DND-41 (cell line): ENCODE data around the gene TTC33.

Experiments used
- ATAC-seq: fragments of 200-7000 bp; cut with Tn5 transposase; 3 replicates; pipeline ENCODE4 v1.9.1; 2021; ENCODE audit warnings: low read depth; ENCODE audit not compliant: insufficient read depth
- DNase-seq: peaks from one replicate; pipeline ENCODE4 v3.0.0-alpha.2; 2020
- H2AFZ ChIP-seq: 2 replicates; pipeline ENCODE4 v1.6.0; 2012; ENCODE audit warnings: low read depth, low read length
- H3K27ac ChIP-seq: 2 replicates; pipeline ENCODE4 v1.5.1; 2012; ENCODE audit warnings: low read length, inconsistent platforms
- H3K27me3 ChIP-seq: fragments of 200-600 bp; sonication (generic); 2 replicates; pipeline ENCODE4 v1.6.0; 2012; ENCODE audit warnings: low read length, mild to moderate bottlenecking, inconsistent platforms; ENCODE audit not compliant: insufficient read depth, poor library complexity
- H3K36me3 ChIP-seq: 2 replicates; pipeline ENCODE4 v1.5.1; 2012; ENCODE audit warnings: low read length, inconsistent platforms; ENCODE audit not compliant: insufficient read depth
- H3K4me1 ChIP-seq: 2 replicates; pipeline ENCODE4 v1.5.1; 2012; ENCODE audit warnings: mild to moderate bottlenecking, low read length; ENCODE audit not compliant: insufficient read depth
- H3K4me2 ChIP-seq: 2 replicates; pipeline ENCODE4 v1.6.0; 2012; ENCODE audit warnings: mild to moderate bottlenecking, moderate library complexity, low read length, inconsistent platforms; ENCODE audit not compliant: insufficient read depth
- H3K4me3 ChIP-seq, 2 experiments: fragments of 200-600 bp in 1 of 2; shearing (Covaris generic) in 1 of 2; 2 replicates each; pipeline ENCODE4 v1.5.1; 2012 to 2016; ENCODE audit warnings: inconsistent platforms in 2 of 2, low read length in 2 of 2, mild to moderate bottlenecking in 2 of 2, low read depth in 1 of 2, moderate library complexity in 1 of 2
- H3K79me2 ChIP-seq: 2 replicates; pipeline ENCODE4 v1.6.0; 2012; ENCODE audit warnings: low read length, inconsistent platforms; ENCODE audit not compliant: insufficient read depth
- H3K9ac ChIP-seq: 2 replicates; pipeline ENCODE4 v1.6.0; 2012; ENCODE audit warnings: low read depth, mild to moderate bottlenecking, inconsistent platforms, low read length, moderate library complexity
- H3K9me3 ChIP-seq: 2 replicates; pipeline ENCODE4 v1.5.1; 2012; ENCODE audit warnings: low read length, moderate library complexity, mild to moderate bottlenecking, inconsistent platforms; ENCODE audit not compliant: insufficient read depth, severe bottlenecking
- H4K20me1 ChIP-seq: 2 replicates; pipeline ENCODE4 v1.6.0; 2012; ENCODE audit warnings: low read length; ENCODE audit not compliant: insufficient read depth
- EZH2 ChIP-seq: IDR thresholded peaks from 3 replicates; pipeline ENCODE4 v1.6.1; 2012; ENCODE audit warnings: borderline replicate concordance, low read depth, mild to moderate bottlenecking, moderate library complexity, low read length, inconsistent platforms; ENCODE audit not compliant: severe bottlenecking
- TF ChIP-seq, protein P1 (sequence below): IDR thresholded peaks from 2 replicates; pipeline ENCODE4 v1.5.1; 2012; ENCODE audit warnings: borderline replicate concordance, low read length, moderate library complexity, mild to moderate bottlenecking; ENCODE audit not compliant: poor library complexity, severe bottlenecking; ENCODE audit errors: extremely low read depth

Gene TTC33

DNA sequence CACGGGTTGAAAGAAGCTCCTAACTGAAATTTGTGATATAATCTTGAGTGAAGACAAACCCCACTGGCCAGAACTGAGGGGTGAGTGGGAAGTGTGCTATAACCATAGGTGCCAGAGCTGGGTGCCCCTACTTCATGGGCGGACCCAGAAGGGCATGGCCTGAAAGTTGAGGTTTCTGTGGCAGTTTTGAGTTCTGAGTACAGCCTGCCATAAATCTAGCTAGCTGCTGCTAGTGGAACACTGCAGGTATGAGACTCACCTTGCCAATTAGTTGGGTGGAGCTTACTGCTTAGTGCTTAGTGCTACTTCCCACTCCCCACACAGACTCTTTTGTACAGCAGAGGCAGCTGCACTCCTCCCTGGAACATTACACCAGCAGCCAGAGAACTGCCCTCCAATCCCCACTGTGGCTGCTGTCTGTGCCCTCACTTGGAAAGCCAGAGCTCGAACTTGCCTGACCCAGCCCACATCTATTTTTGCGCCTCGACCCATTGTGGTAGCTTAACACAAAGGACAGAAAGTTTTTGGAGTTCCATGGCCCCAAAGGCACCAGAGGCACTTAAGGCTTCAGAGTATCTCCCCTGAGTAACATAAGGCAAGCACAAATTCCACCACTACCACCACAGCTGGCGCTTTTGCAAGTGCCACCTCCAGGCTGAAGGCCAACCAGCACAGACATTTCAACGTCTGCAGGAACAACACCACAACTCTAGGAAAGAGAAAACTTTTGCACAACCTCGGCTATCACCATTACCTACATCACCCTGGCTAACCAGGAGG, 103.1 kb downstream of the TTC33 start:
- H3K27me3 ChIP-seq, result no peaks in the 10 kb centered on the region
- H3K36me3 ChIP-seq, result no peaks in the 10 kb centered on the region
- peak; percentile 71 for DNase-seq
- peaks cover 50% of the 10 kb centered on the region for H3K79me2 ChIP-seq
- peak overlapping the region; percentile 86 for H3K27ac ChIP-seq
- H2AFZ ChIP-seq, result peak overlapping the region; percentile 40; the same call in 1 of the 2 replicates
- TF ChIP-seq, protein P1, sequence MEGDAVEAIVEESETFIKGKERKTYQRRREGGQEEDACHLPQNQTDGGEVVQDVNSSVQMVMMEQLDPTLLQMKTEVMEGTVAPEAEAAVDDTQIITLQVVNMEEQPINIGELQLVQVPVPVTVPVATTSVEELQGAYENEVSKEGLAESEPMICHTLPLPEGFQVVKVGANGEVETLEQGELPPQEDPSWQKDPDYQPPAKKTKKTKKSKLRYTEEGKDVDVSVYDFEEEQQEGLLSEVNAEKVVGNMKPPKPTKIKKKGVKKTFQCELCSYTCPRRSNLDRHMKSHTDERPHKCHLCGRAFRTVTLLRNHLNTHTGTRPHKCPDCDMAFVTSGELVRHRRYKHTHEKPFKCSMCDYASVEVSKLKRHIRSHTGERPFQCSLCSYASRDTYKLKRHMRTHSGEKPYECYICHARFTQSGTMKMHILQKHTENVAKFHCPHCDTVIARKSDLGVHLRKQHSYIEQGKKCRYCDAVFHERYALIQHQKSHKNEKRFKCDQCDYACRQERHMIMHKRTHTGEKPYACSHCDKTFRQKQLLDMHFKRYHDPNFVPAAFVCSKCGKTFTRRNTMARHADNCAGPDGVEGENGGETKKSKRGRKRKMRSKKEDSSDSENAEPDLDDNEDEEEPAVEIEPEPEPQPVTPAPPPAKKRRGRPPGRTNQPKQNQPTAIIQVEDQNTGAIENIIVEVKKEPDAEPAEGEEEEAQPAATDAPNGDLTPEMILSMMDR, result peak; percentile 54
- TF ChIP-seq EZH2, result no peak
- H3K4me3 ChIP-seq, result peak overlapping the region in 1 of 2 experiments; percentile 52; a peak in 2 of 4 replicates
- H3K4me1 ChIP-seq, result peaks cover 76% of the 10 kb centered on the region
- H3K4me2 ChIP-seq, result peak overlapping the region; percentile 59
- H3K9ac ChIP-seq, result peak overlapping the region; percentile 64
- H4K20me1 ChIP-seq, result no peaks in the 10 kb centered on the region
- ATAC-seq, result peak; percentile 68
- H3K9me3 ChIP-seq, result no peaks in the 10 kb centered on the region

DNA sequence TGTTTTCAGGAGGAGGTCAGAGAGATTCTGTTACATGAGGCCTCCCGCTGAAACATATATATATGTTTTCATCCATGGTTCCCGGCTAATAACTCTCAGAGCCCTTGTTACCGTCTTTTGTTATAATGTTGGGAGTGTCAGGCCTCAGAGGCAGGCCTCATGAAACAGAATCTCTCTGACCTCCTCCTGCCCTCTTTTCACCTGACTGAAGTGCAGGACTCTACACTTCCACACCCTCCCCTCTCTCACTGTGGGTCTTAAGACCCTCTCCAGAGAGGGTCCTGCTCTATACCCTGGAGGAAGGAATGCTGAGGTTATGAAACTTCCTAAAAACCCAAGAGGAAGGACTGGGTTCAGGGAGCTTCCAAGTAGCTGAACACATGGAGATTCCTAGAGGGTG, 104.6 kb downstream of the TTC33 start:
- H3K79me2 ChIP-seq, result peaks cover 50% of the 10 kb centered on the region
- TF ChIP-seq EZH2, result no peak
- TF ChIP-seq, protein P1, result no peak

DNA sequence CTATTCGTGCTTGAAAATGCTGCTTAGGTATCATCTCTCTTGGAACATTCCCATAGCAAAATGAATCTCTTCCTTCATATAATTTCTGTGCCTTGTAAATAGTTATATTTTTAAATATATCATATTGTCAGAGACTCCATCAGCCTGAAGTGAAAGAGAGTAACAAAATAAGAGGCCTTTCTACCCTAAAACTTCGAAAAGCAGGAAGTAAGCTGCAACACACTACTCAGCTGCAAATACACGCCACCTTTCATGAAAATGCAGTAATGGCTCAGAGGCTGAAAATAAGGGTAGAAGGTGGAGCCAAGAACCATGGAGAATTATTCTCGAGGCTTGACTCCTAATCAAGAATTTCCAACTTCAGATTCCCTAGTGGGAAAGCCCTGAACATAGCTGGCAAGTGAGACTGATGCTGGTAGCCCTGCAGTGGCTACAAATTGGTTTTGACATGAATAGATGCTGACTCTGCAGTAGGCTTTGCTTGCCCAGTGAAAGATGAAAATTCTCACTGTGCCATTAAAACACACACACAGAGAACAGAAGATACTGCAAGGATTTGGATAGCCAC, 106.2 kb downstream of the TTC33 start:
- H3K4me3 ChIP-seq, result no peak overlapping the region
- H3K27me3 ChIP-seq, result no peaks in the 10 kb centered on the region
- peak overlapping the region; percentile 51 for H2AFZ ChIP-seq
- TF ChIP-seq, protein P1, result no peak
- no peak for TF ChIP-seq EZH2
- H3K4me2 ChIP-seq, result peak overlapping the region; percentile 14; the same call in 1 of the 2 replicates
- H3K9me3 ChIP-seq, result no peaks in the 10 kb centered on the region
- peak overlapping the region; percentile 65 for H3K27ac ChIP-seq
- DNase-seq (no peak), ATAC-seq (no peak)
- no peaks in the 10 kb centered on the region for H4K20me1 ChIP-seq
- H3K4me1 ChIP-seq, result peaks cover 63% of the 10 kb centered on the region
- H3K9ac ChIP-seq, result peak overlapping the region; percentile 4; the same call in 1 of the 2 replicates
- H3K79me2 ChIP-seq, result peaks cover 45% of the 10 kb centered on the region
- no peaks in the 10 kb centered on the region for H3K36me3 ChIP-seq

More for the DNA sequence above, 104.6 kb downstream of the TTC33 start:
- Histone ChIP-seq H3K4me1 (peaks cover 76% of the 10 kb centered on the region), H3K36me3 (no peaks in the 10 kb centered on the region), H3K4me3 (no peak overlapping the region), H3K4me2 (no peak overlapping the region), H4K20me1 (no peaks in the 10 kb centered on the region), H3K27me3 (no peaks in the 10 kb centered on the region), H3K9me3 (no peaks in the 10 kb centered on the region), H3K9ac (no peak overlapping the region), H2AFZ (no peak overlapping the region), H3K27ac (peak overlapping the region; percentile 17)
- DNase-seq, result no peak
- ATAC-seq, result no peak
